Fibroblast of mammary gland (primary cell): Measurements from ENCODE around the gene TATDN3.
"Not testable (repeated sequence)": the region's sequence is repeated elsewhere in the genome, so short reads cannot be mapped to it uniquely, and the experiment has no call there.

Source experiments
- DNase-seq: peaks from one replicate; pipeline ENCODE4 v3.0.0-alpha.2; 2010; ENCODE audit warnings: low read depth
- H3K4me3 ChIP-seq: 2 replicates; pipeline ENCODE4 v1.5.1; 2011; ENCODE audit warnings: low read depth, mild to moderate bottlenecking, low read length, moderate library complexity; ENCODE audit not compliant: control insufficient read depth
- CTCF ChIP-seq: conservative IDR thresholded peaks from 2 replicates; pipeline ENCODE4 v1.5.1; 2011; ENCODE audit warnings: low read depth, low read length, inconsistent platforms; ENCODE audit not compliant: control insufficient read depth, insufficient read depth

Gene TATDN3

DNA sequence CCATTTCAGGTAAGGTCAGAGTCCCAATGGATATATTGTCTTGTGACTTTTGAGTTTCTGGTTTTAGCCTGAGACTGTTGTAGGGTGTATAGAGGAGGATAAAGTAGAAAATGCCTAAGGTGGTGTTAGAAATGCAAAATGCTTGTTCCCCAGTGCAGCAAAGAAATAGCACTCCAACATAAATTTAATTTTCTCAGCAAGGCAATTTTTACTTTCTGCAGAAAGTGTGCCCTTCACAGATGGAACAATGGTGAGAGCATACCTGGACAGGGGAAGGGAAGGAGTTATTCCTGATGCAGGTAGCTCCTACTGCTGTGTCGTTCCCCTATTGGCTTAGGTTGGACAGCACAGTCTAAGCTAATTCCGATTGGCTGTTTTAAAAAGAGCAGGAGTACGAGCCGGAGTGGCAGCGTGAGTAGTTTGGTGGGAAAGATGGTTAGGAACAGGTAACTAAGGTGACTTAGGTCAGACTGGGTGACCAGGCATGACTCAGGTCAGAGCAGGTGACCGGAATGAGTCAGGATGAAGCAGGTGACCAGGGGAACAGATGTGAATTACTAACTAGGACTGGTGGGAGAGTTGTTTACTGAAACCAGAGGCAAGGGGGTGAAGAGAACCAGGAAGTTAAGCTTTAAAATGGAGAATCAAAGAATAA lies 34.2 kb downstream of the TATDN3 start:
- TF ChIP-seq CTCF: no peak
- H3K4me3 ChIP-seq: no peak overlapping the region
- no peak for DNase-seq

DNA sequence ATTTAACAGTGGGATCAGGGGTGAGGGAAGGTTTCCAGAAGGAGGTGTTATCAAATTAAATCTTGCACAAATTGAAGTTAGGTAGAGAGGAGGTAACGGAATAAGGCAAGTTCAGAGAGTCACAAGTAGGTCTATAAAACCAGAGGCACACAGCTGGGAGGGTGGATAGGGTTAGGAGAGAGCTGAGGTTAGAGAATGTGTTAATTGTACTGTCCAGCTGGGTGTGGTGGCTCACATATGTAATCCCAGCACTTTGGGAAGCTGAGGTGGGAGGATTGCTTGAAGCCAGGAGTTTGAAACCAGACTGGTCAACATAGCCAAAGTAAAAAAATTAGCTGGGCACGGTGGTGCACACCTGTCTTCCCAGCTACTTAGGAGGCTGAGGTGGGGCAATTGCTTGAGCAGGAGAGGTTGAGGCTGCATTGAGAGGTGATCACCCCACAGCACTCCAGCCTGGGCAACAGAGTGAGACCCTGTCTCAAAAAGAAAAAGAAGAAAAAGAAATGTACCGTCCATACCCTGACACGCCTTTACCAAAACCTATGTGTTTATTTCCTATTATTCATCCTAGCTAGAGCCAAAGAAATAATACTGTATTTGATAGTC lies 35.6 kb downstream of the TATDN3 start:
- DNase-seq: no peak
- H3K4me3 ChIP-seq: no peak overlapping the region
- TF ChIP-seq CTCF: no peak

GRCh38 chr1:212827831-212828278 lies 36.2 kb downstream of the TATDN3 start:
- no peak for DNase-seq
- no peak for TF ChIP-seq CTCF
- no peak overlapping the region for H3K4me3 ChIP-seq

GRCh38 chr1:212828395-212828794 lies 36.7 kb downstream of the TATDN3 start:
- TF ChIP-seq CTCF: no peak
- H3K4me3 ChIP-seq: no peak overlapping the region
- no peak for DNase-seq

DNA sequence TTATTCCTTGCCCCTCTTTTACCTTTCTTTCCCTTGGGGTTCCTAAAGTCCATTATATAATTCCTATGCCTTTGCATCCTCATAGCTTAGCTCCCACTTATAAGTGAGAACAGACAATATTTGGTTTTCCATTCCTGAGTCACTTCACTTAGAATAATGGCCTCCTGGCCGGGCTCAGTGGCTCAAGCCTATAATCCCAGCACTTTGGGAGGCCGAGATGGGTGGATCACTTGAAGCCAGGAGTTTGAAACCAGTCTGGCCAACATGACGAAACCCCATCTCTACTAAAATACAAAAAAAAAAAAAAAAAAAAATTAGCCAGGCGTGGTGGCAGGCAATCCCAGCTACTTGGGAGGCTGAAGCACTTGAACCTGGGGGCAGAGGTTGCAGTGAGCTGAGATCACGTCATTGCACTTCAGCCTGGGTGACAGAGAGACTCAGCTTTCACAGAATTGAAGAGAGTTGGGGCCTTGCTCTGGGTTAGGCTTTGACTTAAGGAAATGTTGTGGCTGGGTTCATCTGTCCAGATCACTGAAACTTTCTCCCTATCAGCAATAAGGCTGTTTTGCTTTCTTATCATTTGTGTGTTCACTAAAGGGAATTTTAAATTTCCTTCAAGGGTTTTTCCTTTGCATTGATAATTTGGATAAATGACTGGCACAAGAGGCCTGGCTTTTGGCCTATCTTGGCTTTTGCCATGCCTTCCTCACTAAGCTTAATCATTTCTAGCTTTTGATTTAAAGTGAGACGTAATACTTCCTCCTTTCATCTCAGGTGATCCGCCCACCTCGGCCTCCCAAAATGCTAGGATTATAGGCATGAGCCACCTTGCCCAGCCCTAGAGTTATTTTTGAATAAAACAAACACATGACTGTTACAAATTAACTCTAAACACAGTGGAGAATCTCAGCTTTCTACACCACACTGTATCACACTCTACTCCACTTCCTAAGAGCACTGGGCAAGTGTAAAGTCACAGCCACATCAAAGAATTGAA lies 41.8 kb downstream of the TATDN3 start:
- H3K4me3 ChIP-seq, DNase-seq: not testable (repeated sequence)

DNA sequence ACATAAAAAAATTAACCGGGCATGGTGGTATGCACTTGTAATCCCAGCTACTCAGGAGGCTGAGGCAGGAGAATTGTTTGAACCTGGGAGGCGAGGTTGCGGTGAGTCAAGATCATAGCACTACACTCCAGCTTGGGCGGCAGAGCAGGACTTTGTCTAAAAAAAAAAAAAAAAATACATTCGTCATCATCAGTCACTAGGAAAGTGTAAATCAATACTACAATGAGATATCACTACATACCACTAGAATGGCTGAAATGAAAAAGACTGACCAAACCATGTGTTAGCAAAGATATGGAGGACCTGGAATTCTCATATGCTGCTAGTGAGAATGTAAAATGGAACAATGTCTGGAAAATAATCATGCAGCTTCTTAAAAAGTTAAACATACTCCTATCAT lies 46.5 kb downstream of the TATDN3 start:
- H3K4me3 ChIP-seq: no peak overlapping the region
- DNase-seq: no peak
- TF ChIP-seq CTCF: no peak

DNA sequence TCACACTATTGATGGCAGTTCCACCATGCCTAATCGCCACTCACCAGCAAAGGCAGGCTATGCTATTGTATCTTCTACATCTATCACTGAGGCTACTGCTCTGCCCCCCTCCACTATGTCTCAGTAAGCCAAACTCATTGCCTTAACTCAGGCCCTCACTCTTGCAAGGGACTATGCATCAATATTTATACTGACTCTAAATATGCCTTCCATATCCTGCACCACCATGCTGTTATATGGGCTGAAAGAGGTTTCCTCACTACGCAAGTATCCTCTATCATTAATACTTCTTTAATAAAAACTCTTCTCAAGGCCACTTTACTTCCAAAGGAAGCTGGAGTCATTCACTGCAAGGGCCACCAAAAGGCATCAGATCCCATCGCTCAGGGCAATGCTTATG lies 52.8 kb downstream of the TATDN3 start:
- H3K4me3 ChIP-seq, DNase-seq: not testable (repeated sequence)
